Raji (cell line): ENCODE measurements around the gene ALDH8A1.

Source experiments
- POLR2A ChIP-seq: IDR thresholded peaks from 2 replicates; pipeline ENCODE4 v1.6.1; 2011; ENCODE audit warnings: low read depth, low read length, control low read depth; ENCODE audit not compliant: insufficient read depth

ALDH8A1 gene

DNA sequence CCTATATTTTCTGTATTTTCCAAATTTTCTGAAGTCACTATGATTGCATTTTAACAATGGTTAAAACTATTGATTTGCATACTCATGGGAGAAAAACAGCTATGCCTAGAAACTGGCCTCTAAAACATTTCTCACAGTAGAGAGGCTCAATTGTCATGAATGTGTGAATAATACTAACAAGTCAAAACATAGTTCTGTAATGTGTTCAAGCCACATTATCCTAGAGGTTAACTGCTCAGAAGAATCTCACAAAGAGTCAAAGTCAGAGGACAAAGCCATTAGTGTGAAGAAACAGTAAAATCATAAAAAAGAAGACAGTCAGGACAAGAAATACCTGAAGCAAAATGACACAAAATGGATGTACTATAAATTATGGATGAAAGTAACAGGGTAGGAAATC lies 12.5 kb upstream of the ALDH8A1 start:
- TF ChIP-seq POLR2A: no peak

DNA sequence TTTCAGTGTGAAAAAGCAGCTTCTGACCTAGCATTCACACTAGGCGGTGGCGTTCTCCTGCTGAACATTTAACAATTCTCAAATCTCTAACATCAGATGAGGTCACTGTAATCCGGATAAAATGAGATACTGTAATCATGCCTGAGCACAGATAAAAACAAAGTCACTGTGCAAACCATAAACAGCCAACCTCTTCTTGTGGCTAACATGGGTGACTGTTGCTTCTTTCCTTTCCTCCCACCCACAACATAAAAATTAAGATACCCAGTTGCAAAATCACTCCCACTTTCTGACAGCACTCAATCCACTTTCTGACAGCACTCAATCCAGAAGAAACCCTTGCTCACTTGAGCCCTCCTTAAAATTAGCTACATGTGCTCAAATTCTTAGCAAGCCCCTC lies 11.5 kb upstream of the ALDH8A1 start:
- TF ChIP-seq POLR2A: no peak

GRCh38 chr6:134959603-134960002 lies 9.7 kb upstream of the ALDH8A1 start:
- no peak for TF ChIP-seq POLR2A

GRCh38 chr6:134956676-134957075 lies 6.8 kb upstream of the ALDH8A1 start:
- no peak for TF ChIP-seq POLR2A

DNA sequence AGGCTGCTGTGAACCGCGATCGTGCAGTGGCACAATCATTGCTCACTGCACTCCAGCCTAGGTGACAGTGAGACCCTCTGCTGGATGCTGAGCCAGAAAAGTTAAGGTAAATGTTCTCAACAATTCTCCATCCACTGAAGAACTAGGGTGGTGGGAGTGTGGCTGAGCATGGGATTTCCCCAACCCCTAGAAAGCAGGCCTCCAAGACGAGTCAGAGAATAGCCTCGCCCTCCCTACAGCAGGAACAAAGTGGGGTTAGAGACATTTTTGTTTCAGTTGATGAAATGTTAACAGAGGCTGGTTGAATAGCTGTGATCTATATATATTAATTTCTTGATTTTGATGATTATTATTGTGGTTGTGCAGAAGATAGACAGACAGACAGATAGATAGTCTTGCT lies 6.1 kb upstream of the ALDH8A1 start:
- no peak for TF ChIP-seq POLR2A

- TF ChIP-seq POLR2A: no peak
Observed at GRCh38 chr6:134954272-134955000, 4.5 kb upstream of the ALDH8A1 start.

DNA sequence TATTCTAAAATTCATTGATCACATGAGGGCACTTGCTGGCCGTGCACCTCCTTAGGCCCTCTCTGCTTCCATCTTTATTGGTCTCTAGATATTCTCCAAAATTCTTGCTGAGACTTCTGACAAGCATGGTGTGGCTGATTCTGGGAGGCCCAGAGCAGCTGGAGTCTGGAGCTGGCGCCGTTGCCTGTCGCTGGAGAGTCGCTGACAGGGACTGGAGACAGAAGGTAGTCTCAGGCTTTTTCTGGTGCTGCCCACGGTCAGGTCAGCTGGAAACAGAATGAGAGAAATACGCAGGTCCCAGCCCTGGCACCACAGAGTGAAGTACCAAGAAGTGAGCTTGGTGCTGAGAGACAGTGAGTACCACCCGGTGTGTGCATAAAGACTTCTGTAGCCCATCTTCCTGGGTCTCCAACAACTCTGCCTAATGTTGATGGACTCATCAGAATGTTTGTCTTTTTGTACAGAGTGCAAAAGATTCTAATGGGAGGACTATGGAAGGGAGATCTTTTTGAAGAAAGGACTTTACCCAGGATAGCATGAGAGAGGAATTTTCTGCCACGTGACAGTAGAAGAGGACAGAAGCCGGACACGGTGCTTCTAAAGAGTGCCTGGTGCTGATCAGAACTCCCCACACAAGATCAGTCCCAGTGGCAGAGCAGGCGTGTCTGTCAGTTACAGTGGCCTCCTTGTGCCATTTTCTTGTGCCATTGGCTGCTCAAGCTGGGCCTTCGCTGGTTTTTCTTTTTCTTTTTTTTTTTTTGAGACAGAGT lies 1.8 kb upstream of the ALDH8A1 start:
- TF ChIP-seq POLR2A: no peak

DNA sequence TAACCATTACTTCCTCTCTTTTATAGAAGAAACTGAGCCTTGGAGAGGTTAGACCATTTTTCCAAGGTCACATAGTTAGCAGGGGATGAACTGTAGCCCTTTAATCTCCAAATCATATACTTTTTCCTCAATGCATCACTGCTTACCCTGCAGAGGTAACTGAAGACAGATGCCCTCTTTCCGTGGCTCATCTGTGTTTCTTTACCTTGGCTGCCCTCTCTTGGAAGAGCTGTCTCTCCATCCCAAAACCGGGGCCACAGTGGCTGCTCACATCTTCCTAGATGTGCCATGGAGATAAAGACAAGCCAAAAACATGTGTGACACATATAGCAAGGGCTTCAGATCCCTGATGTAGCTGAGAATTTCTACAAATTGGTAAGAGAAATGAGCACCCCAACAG lies 581 bp upstream of the ALDH8A1 start:
- no peak for TF ChIP-seq POLR2A

GRCh38 chr6:134948691-134949090 lies 1.2 kb downstream of the ALDH8A1 start:
- TF ChIP-seq POLR2A: no peak

- no peak for TF ChIP-seq POLR2A
Observed at GRCh38 chr6:134948142-134948541, 1.8 kb downstream of the ALDH8A1 start.

DNA sequence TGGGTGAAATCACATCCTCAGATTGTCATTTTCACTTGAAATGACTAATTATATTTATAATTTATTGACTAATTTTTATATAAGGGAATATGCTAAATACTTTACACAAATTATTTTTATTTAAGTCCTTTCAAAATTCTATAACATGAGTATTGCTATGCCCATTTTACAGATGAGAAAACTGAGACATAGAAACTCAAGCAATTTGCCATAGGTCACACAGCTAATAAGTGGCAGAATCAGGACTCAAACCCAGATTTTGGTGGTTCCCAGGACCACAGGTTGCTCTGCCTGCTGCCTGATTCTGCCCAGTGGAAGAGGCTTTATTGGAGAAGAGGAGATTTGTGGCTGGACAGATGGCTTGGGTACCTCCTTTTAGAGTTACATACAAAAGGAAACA lies 4.9 kb downstream of the ALDH8A1 start:
- TF ChIP-seq POLR2A: no peak

DNA sequence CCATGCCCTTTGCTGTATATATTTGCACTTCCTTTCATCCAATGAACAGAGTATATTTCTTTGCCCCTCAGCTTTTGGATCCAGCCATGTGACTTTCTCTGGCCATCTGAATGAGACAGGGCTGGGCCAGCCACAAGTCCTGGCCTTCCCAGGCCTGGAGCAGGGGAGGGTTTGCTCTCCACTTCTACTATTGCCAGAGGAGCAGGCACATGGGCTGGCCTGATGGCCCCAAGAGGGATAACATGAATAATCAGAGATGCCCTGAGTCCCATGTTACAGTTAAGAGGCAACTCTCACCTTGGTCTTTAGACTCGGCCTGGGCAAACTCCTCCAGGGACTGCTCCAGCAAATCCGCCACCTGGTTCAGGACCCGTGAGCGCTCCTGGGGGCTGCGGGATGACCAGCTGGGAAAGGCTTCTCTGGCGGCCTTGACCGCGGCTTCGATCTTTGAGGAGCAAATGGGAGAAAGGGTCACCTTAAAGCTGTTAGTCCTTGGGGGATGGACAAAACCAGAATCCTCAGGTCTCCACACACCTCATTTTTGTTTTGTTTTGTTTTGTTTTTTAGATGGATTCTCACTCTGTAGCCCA lies 6.3 kb downstream of the ALDH8A1 start:
- TF ChIP-seq POLR2A: no peak

GRCh38 chr6:134938896-134939295 lies 11.0 kb downstream of the ALDH8A1 start:
- no peak for TF ChIP-seq POLR2A

GRCh38 chr6:134937426-134937825 lies 12.5 kb downstream of the ALDH8A1 start:
- TF ChIP-seq POLR2A: no peak

DNA sequence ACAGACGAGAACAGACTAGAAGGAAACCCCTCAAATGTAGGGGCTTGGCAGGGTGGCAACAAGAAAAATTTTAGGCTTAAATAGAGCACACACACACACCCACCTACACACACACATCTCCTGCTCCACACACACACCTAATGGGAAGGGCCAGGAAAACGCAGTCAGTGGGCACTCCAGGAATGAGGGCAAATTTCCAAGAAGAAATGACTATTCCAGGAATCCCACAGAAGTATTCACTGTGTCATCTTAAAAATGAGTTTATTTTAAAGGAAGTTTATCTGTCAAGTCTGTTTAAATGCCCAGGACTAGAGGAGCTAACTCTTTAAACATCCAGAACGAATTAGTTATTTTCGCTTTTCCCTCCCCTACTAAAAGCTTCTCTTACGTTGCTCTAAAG lies 13.0 kb downstream of the ALDH8A1 start:
- no peak for TF ChIP-seq POLR2A

GRCh38 chr6:134936476-134936875 lies 13.4 kb downstream of the ALDH8A1 start:
- no peak for TF ChIP-seq POLR2A
